DND-41 (cell line): Measurements from ENCODE around the gene POLR1B.

Experiments used
- ATAC-seq: fragments of 200-7000 bp; cut with Tn5 transposase; 3 replicates; pipeline ENCODE4 v1.9.1; 2021; ENCODE audit warnings: low read depth; ENCODE audit not compliant: insufficient read depth
- DNase-seq: peaks from one replicate; pipeline ENCODE4 v3.0.0-alpha.2; 2020
- H2AFZ ChIP-seq: 2 replicates; pipeline ENCODE4 v1.6.0; 2012; ENCODE audit warnings: low read depth, low read length
- H3K27ac ChIP-seq: 2 replicates; pipeline ENCODE4 v1.5.1; 2012; ENCODE audit warnings: low read length, inconsistent platforms
- H3K27me3 ChIP-seq: fragments of 200-600 bp; sonication (generic); 2 replicates; pipeline ENCODE4 v1.6.0; 2012; ENCODE audit warnings: low read length, mild to moderate bottlenecking, inconsistent platforms; ENCODE audit not compliant: insufficient read depth, poor library complexity
- H3K36me3 ChIP-seq: 2 replicates; pipeline ENCODE4 v1.5.1; 2012; ENCODE audit warnings: low read length, inconsistent platforms; ENCODE audit not compliant: insufficient read depth
- H3K4me1 ChIP-seq: 2 replicates; pipeline ENCODE4 v1.5.1; 2012; ENCODE audit warnings: mild to moderate bottlenecking, low read length; ENCODE audit not compliant: insufficient read depth
- H3K4me2 ChIP-seq: 2 replicates; pipeline ENCODE4 v1.6.0; 2012; ENCODE audit warnings: mild to moderate bottlenecking, moderate library complexity, low read length, inconsistent platforms; ENCODE audit not compliant: insufficient read depth
- H3K4me3 ChIP-seq, 2 experiments: fragments of 200-600 bp in 1 of 2; shearing (Covaris generic) in 1 of 2; 2 replicates each; pipeline ENCODE4 v1.5.1; 2012 to 2016; ENCODE audit warnings: inconsistent platforms in 2 of 2, low read length in 2 of 2, mild to moderate bottlenecking in 2 of 2, low read depth in 1 of 2, moderate library complexity in 1 of 2
- H3K79me2 ChIP-seq: 2 replicates; pipeline ENCODE4 v1.6.0; 2012; ENCODE audit warnings: low read length, inconsistent platforms; ENCODE audit not compliant: insufficient read depth
- H3K9ac ChIP-seq: 2 replicates; pipeline ENCODE4 v1.6.0; 2012; ENCODE audit warnings: low read depth, mild to moderate bottlenecking, inconsistent platforms, low read length, moderate library complexity
- H3K9me3 ChIP-seq: 2 replicates; pipeline ENCODE4 v1.5.1; 2012; ENCODE audit warnings: low read length, moderate library complexity, mild to moderate bottlenecking, inconsistent platforms; ENCODE audit not compliant: insufficient read depth, severe bottlenecking
- H4K20me1 ChIP-seq: 2 replicates; pipeline ENCODE4 v1.6.0; 2012; ENCODE audit warnings: low read length; ENCODE audit not compliant: insufficient read depth
- EZH2 ChIP-seq: IDR thresholded peaks from 3 replicates; pipeline ENCODE4 v1.6.1; 2012; ENCODE audit warnings: borderline replicate concordance, low read depth, mild to moderate bottlenecking, moderate library complexity, low read length, inconsistent platforms; ENCODE audit not compliant: severe bottlenecking
- TF ChIP-seq, protein P1 (sequence below): IDR thresholded peaks from 2 replicates; pipeline ENCODE4 v1.5.1; 2012; ENCODE audit warnings: borderline replicate concordance, low read length, moderate library complexity, mild to moderate bottlenecking; ENCODE audit not compliant: poor library complexity, severe bottlenecking; ENCODE audit errors: extremely low read depth

POLR1B gene

DNA sequence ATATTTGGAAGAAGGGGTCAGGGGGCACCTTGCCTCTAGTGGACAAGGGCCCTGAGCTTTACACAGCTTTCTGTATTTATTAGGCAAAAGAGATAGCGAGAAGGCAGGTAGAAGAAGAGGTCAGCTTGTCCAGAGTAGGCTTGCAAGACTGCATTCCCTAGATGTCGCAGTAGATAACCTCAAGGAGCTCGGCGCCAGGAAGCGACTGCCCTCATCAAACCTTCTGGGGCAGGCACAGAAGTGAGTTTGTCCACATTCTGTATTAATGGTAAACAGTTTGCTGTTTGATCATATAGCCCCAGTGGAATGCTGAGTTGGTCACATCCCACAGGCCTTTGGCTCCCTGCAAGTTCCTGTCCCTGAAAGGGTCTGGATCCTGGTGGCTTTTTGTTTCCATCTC is 49.1 kb downstream of the POLR1B start:
- H3K36me3 ChIP-seq, result no peaks in the 10 kb centered on the region
- no peaks in the 10 kb centered on the region for H3K27me3 ChIP-seq
- DNase-seq, result no peak
- H3K9me3 ChIP-seq, result no peaks in the 10 kb centered on the region
- H3K4me2 ChIP-seq, result no peak overlapping the region
- ATAC-seq, result no peak
- H3K4me1 ChIP-seq, result no peaks in the 10 kb centered on the region
- H2AFZ ChIP-seq, result no peak overlapping the region
- no peaks in the 10 kb centered on the region for H4K20me1 ChIP-seq
- H3K9ac ChIP-seq, result no peak overlapping the region
- H3K27ac ChIP-seq, result no peak overlapping the region
- H3K79me2 ChIP-seq, result no peaks in the 10 kb centered on the region
- TF ChIP-seq EZH2, result no peak
- TF ChIP-seq, protein P1, sequence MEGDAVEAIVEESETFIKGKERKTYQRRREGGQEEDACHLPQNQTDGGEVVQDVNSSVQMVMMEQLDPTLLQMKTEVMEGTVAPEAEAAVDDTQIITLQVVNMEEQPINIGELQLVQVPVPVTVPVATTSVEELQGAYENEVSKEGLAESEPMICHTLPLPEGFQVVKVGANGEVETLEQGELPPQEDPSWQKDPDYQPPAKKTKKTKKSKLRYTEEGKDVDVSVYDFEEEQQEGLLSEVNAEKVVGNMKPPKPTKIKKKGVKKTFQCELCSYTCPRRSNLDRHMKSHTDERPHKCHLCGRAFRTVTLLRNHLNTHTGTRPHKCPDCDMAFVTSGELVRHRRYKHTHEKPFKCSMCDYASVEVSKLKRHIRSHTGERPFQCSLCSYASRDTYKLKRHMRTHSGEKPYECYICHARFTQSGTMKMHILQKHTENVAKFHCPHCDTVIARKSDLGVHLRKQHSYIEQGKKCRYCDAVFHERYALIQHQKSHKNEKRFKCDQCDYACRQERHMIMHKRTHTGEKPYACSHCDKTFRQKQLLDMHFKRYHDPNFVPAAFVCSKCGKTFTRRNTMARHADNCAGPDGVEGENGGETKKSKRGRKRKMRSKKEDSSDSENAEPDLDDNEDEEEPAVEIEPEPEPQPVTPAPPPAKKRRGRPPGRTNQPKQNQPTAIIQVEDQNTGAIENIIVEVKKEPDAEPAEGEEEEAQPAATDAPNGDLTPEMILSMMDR, result no peak
- H3K4me3 ChIP-seq, result no peak overlapping the region

DNA sequence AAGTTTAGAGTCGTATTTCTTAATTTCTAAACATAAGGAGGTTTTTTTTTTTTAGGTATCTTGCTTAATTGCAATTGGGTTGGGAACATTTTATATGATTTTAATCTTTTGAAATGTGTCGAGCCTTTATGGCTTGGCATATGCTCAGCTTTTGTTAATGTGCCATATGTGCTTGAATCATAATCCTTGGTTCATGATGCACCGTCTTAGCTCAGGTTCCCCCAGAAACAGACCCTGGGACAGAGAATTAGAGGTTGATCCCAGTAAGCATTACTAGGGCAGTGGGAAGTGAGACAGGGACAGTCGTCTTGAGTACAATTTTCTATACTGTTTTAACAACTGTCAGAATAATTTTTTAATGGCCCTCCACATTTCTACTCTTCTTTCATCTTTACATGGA is 51.5 kb downstream of the POLR1B start:
- Histone ChIP-seq H3K4me1 (no peaks in the 10 kb centered on the region), H3K79me2 (no peaks in the 10 kb centered on the region), H3K9me3 (no peaks in the 10 kb centered on the region), H3K4me2 (no peak overlapping the region), H3K4me3 (no peak overlapping the region), H4K20me1 (no peaks in the 10 kb centered on the region), H3K36me3 (no peaks in the 10 kb centered on the region), H2AFZ (no peak overlapping the region), H3K9ac (no peak overlapping the region), H3K27me3 (no peaks in the 10 kb centered on the region), H3K27ac (no peak overlapping the region)
- ATAC-seq (no peak), DNase-seq (no peak)
- TF ChIP-seq EZH2, result no peak
- TF ChIP-seq, protein P1, result no peak

DNA sequence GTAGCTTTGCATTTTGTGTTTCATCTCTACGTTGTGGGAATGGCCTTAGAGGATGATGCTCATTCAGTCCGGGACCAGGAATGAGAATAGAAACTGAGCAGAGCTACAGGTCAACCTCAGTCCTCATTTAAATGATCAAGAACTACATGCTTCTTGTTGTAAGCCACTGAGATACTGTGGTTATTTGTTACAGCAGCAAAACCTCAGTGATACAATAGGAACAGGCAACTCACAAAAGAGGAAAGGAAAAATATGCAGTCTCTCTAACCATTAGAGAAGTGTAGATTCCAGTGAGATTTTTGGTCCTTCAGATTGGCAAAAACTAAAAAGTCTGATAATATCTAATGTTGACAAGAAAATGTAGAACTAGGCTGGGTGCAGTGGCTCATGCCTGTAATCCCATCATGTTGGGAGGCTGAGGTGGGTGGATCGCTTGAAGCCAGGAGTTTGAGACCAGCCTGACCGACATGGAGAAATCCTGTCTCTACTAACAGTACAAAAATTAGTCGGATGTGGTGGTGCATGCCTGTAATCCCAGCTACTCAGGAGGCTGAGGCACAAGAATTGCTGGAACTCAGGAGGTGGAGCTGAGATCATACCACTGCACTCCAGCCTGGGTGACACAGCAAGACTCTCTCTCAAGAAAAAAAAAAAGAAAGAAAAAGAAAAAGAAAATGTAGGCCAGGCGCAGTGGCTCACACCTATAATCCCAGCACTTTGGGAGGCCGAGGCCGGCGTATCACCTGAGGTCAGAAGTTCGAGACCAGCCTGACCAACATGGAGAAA is 55.5 kb downstream of the POLR1B start:
- no peak for DNase-seq
- Histone ChIP-seq H3K27ac (no peak overlapping the region), H2AFZ (no peak overlapping the region), H3K9me3 (no peaks in the 10 kb centered on the region), H3K36me3 (no peaks in the 10 kb centered on the region), H3K27me3 (no peaks in the 10 kb centered on the region), H4K20me1 (no peaks in the 10 kb centered on the region), H3K4me1 (peaks cover 4% of the 10 kb centered on the region; the same call in 1 of the 2 replicates), H3K79me2 (no peaks in the 10 kb centered on the region), H3K4me2 (no peak overlapping the region), H3K9ac (no peak overlapping the region), H3K4me3 (no peak overlapping the region)
- TF ChIP-seq, protein P1, result no peak
- TF ChIP-seq EZH2, result no peak
- no peak for ATAC-seq
